Esophagus muscularis mucosa (tissue), 4 donors: ENCODE measurements around the gene MSANTD2.
A peak's percentile ranks its signal among the peaks of the same experiment; 100 is the strongest.

Source experiments
- CTCF ChIP-seq, 3 experiments: fragments of 200-600 bp in 2 of 3; fragments of 450-650 bp in 1 of 3; sonication (generic) in 2 of 3; IDR thresholded peaks; one replicate each; pipeline ENCODE4 v1.5.1; 2017 to 2019; ENCODE audit warnings: antibody characterized with exemption in 3 of 3, mild to moderate bottlenecking in 2 of 3, moderate library complexity in 1 of 3
- EP300 ChIP-seq: sonication (generic); formaldehyde crosslinking; IDR thresholded peaks from one replicate; pipeline ENCODE4 v1.6.1; 2017; ENCODE audit warnings: antibody characterized with exemption
- POLR2AphosphoS5 ChIP-seq, 2 donors: sonication (generic); formaldehyde crosslinking; IDR thresholded peaks; one replicate each; pipeline ENCODE4 v1.6.1; 2017; ENCODE audit warnings: antibody characterized with exemption in 2 of 2

- TF ChIP-seq POLR2AphosphoS5 (IDR thresholded peaks at IDR 0.05) (peak; percentile 29 to 47), EP300 (no peak), CTCF (IDR thresholded peaks at IDR 0.05) (no peak)
Observed at GRCh38 chr11:124759266-124760204, 40.7 kb downstream of the MSANTD2 start.
